Inflammatory macrophage treated with lipopolysaccharide for 4 hours (primary cell): ENCODE measurements around the gene KMT2A.

Experiments used
- DNase-seq: peaks from one replicate; pipeline ENCODE4 v3.0.0-alpha.2; 2020

Gene KMT2A

DNA sequence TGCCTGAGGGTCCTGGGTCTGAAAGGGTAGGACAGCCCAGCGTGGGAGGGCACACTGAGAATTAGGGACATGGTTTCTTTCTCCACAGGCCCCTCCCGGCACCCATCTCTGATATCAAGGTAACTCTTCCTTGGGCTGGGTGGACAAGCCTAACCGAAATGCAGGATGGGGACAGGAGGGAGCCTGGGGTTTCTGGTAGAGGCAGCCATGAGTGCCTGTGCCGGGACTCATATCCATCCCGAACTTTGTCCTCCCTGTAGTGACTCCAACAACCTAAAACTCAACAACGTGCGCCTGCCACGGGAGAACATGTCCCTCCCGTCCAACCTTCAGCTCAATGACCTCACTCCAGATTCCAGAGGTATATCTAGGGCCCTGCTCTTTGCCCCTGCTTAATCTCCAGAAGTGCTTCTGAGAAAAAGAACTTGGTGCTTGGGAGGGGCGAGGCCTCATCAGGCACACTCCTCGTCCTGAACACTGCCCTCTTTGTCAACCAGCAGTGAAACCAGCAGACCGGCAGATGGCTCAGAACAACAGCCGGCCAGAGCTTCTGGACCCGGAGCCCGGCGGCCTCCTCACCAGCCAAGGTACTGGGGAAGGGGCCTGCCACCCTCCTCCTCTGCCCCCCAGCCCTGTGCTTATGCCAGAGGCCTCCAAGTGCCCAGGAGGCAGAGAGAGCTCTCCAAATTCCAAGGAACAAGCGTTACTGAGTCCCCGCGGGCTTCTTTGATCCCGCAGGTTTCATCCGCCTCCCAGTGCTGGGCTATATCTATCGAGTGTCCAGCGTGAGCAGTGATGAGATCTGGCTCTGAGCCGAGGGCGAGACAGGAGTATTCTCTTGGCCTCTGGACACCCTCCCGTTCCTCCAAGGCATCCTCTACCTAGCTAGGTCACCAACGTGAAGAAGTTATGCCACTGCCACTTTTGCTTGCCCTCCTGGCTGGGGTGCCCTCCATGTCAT lies 97.8 kb downstream of the KMT2A start:
- DNase-seq: no peak

DNA sequence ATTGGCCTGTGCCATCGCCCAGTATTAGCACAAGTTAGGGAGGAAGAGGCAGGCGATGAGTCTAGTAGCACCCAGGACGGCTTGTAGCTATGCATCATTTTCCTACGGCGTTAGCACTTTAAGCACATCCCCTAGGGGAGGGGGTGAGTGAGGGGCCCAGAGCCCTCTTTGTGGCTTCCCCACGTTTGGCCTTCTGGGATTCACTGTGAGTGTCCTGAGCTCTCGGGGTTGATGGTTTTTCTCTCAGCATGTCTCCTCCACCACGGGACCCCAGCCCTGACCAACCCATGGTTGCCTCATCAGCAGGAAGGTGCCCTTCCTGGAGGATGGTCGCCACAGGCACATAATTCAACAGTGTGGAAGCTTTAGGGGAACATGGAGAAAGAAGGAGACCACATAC lies 99.0 kb downstream of the KMT2A start:
- no peak for DNase-seq

DNA sequence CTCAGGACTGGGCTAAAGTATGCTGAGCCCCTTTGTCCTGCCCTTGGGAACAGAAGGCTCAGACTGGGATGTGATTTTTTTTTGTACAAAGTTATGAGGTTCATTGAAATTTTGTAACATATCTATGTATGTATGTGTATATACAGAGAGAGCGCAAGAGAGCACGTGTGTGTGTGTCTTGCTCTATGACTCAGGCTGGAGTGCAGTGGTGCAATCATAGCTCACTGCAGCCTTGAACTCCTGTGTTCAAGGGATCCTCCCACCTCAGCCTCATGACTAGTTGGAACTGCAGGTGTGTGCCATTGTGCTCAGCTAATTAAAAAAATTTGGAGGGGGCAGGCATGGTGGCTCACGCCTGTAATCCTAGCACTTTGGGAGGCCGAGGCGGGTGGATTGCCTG lies 100.4 kb downstream of the KMT2A start:
- DNase-seq: no peak

GRCh38 chr11:118537409-118537980 lies 101.2 kb downstream of the KMT2A start:
- DNase-seq: no peak

- DNase-seq: no peak
Observed at GRCh38 chr11:118544010-118544646, 107.8 kb downstream of the KMT2A start.

- no peak for DNase-seq
Observed at GRCh38 chr11:118544647-118545010, 108.3 kb downstream of the KMT2A start.

DNA sequence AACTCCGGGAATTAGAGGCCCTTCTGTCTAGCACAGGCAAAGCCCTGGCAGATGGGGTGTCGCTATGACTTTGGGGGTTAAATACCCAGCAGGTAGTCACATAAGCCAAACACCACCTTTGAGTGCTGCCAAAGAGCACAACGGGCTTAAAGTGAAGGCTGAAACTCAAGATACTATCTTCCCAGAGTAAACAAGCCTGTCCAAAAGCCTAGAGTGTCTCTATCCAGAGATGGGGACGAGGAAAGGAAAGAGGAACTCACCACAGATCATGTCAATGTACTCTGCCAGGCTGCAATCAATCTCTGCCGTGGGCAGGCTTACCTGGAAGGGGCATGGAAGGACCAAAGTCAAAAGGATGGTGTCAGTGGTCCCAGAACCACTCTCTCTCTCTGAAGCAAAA lies 109.2 kb downstream of the KMT2A start:
- DNase-seq: no peak

- DNase-seq: no peak
Observed at GRCh38 chr11:118547132-118547531, 110.8 kb downstream of the KMT2A start.

GRCh38 chr11:118552341-118552740 lies 116.0 kb downstream of the KMT2A start:
- no peak for DNase-seq

DNA sequence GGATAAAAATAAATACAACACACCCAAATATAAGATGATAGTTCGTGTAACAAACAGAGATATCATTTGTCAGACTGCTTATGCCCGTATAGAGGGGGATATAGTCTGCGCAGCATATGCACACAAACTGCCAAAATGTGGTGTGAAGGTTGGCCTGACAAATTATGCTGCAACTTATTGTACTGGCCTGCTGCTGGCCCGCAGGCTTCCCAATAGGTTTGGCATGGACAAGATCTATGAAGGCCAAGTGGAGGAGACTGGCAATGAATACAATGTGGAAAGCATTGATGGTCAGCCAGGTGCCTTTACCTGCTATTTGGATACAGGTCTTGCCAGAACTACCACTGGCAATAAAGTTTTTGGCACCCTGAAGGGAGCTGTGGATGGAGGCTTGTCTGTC lies 124.5 kb downstream of the KMT2A start:
- DNase-seq: no peak

DNA sequence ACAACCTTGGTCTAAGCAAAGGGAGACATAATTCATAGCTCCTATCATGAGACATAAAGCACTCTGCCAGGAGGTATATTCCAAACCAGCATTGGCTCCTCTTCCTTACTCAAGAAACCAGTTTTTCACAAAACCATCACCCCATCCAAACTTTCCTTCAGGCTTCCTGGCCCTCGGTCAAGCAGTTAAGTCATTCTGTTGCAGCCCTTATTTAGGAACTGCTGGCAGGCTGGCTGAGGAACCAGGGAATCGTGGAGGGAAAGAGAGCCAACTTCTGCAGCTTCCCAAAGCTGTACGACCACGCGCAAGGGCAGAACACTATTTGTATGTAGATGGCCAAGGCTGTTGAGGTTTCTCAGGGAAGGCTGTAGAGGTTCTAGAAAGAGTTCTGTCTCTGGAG lies 128.8 kb downstream of the KMT2A start:
- DNase-seq: no peak

- no peak for DNase-seq
Observed at GRCh38 chr11:118569670-118570069, 133.4 kb downstream of the KMT2A start.

GRCh38 chr11:118570787-118571186 lies 134.5 kb downstream of the KMT2A start:
- no peak for DNase-seq

DNA sequence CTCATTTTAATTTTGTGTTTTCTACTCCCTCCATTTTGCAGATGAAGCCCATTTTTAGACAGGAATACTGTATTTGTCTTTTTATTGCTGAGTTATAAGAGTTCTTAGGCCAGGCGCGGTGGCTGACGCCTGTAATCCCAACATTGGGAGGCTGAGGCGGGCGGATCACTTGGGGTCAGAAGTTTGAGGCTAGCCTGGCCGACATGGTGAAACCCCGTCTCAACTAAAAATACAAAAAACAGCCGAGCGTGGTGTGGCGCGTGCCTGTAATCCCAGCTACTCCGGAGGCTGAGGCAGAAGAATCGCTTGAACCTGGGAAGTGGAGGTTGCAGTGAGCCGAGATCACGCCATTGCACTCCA lies 135.4 kb downstream of the KMT2A start:
- DNase-seq: peak; percentile 11

DNA sequence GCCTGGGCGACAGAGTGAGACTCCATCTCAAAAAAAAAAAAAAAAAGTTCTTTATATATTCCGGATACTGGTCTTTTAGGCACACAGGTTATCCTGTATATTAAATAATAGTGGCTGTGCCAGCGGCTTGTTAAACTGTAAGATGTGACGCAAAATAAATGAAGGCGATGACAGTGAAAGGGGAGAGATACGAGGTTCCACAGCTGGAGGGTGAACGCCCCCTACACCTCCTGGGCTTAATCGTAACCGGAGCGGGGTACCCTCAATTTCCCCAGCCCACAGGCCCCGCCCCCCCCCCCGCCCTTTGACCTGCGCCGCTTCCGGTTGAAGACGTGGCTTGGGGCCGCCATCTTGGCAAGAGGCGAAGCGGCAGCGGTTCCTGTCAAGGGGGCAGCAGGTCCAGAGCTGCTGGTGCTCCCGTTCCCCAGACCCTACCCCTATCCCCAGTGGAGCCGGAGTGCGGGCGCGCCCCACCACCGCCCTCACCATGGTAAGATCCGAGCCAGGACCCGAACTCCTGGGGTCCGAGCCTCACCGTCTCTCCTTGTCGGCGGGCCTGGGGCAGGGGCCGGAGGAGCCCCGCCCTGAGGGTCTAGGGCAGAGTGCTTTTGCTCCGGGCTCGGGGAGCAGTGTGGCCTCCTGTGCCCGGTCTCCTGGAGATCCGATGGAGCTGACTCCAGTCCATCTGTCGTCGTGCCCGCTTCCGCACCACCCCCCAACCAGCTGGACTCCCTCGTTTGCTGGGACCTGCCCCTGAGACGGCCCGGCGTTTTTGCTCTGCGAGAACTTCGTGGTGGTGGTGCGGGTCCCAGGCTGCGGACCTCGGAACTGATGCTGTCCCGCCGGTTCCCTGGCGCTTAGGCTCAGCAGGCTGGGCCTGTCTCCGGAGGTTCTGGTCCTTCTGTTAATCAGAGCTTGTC lies 136.0 kb downstream of the KMT2A start, which contains the start of gene ARCN1:
ARCN1 (plus strand) TSS at position 349 of the 920 bp plus-strand sequence; CDS start at position 488, 139 bp downstream.
- DNase-seq: peak; percentile 81

DNA sequence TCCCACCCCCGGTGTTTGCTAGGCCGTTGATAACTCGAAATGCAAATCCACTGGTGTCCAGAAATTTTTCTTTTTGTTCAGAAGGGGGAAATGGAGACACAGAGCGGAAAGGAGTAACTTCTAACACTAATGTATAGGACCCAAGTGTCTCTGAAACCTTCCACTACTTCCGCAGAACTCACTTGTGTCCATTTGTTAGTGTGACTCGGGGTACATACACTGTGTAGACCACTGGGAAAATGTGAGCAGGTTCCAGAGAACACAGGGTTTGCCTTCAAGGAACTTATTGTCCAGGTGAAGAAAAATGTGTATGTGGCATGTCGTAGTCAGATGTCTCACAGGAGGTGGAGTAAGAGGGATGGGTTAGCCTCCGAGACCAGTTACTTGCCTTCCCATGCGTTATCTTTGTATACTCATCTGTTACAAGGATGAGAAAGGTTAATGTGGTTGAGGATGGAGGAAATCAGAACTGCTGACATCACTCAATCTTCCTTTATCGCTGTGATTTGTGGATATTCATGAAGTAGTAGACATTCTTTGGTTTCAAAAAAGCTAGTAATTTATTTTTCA lies 136.8 kb downstream of the KMT2A start:
- peak; percentile 10 for DNase-seq

DNA sequence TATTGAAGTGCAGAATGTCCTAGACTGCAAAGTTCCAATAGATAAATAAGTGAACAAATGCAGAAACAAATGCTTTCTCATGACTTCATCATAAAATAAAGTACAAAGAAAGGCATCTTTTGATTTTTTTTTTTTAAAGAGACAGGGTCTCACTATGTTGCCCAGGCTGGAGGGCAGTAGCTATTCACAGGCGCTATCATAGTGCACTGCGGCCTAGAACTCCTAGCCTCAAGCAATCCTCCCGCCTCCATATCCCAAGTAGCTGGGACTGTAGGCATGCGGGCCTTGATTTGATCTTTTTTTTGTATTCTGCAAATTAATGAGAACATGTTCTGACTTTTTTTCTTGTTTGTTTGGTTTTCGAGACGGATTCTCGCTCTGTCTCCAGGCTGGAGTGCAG lies 138.3 kb downstream of the KMT2A start:
- DNase-seq: no peak
